Activated CD4-positive, alpha-beta T cell treated with anti-CD3 and anti-CD28 coated beads, Interleukin-2, Interleukin-6, amounts not matched to agents 100 ng/mL and 50 ng/mL, durations not matched to agents 16 hours and 8 hours (primary cell): ENCODE measurements around the gene MMD.
"Not testable (repeated sequence)": the region's sequence is repeated elsewhere in the genome, so short reads cannot be mapped to it uniquely, and the experiment has no call there.

Experiments
- DNase-seq: peaks from one replicate; pipeline ENCODE4 v3.0.0-alpha.2; 2020

MMD gene

DNA sequence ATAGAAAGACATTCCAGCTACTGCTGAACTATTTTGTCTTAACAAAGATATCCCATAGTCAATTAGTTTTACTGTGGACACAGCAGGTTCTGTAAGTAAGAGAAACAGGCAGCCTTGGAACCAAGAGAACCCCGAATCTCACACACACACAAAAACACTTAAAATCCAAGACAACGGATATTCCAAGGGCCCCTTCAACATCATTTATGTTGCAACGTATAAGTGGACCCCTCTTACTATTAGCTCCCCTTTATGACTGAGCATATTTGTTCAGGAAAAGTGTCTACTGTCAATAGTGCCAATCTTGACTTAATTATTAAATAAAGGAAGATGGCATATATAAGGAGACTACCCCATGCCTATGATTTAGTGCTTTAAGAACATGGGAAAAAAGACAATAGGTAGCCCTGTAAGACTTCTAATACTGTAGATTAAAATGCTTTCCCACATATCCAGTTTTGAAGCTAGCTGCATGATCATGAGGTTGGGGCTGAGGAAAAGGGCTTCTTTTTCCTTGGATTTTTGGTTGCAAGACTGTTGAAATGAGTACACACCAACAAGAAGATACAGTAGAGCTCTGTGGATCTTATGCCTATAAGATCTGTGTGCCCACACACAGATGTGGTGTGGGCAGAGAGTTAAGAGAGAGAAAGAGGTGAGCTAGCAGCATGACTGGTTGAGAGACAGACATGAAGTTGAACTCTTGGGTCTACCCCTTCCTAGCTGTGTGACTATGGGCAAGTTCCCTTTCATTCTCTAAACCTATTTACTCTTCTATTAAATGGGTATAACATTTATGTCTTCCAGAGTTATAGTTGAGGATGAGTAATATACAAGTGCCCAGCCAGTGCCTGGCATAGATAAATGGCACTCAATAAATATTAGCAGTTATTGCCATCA lies 3.0 kb downstream of the MMD start:
- DNase-seq, result no peak

DNA sequence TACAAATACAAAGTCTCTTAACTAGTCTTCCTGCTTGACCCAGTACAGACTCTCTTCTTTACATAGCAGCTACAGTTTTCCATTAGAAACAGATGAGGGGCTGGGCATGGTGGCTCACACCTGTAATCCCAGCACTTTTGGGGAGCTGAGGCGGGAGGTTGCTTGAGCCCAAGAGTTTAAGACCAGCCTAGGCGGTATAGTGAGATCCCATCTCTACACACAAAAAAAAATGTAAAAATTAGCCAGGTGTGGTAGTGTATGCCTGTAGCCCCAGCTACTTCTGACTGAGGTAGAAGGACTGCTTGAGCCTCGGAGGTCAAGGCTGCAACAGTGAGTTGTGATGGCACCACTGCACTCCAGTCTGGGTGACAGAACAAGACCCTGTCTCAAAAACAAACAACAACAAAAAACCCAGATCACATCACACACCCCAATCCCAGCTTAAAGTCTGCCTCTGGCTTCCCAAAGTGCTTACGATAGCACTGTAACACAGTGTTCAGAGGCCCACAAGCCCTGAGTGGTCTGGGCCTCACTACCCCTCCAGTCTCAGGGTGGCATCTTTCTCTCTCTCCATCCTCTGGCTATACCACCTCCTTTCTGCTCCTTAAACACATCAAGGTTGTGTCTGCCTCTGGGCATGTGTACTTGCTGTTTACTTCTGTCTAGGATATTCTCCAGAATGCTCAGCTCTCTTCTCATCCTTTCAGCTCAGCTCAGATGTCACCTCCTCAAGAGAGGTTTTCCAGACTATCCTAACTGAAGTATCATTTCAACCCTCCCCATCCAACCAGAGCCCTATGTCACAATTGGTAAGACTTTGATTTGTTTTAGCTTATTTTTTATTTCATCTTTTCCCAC lies 4.0 kb downstream of the MMD start:
- DNase-seq, result no peak

DNA sequence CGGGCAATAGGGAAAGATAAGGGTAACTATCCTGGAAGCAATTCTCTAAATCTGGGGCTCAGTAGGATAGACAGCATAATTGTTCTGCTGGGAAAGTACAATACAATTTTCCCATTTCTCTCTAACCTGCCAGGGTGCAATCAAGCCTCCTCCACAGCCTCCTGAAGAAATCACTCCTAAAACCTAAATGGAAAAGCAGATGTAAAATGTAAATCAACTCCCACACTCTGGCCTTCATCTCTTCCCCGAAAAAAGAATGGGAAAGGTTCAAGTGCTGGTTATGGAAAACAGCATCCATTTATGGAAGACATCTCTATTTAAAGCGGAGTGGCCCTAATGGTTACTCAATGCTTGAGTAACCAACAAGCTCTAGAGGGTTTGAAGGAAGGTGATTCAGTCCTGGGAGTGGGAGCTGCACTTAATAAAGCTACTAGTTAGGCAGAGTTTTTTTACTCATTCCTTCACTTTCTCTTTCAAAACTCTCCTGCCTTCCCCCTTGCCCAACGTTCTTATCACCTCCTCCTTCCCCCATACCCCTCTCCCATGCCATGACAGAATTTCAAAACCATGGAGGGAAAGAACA lies 5.1 kb downstream of the MMD start:
- DNase-seq, result peak; percentile 27

DNA sequence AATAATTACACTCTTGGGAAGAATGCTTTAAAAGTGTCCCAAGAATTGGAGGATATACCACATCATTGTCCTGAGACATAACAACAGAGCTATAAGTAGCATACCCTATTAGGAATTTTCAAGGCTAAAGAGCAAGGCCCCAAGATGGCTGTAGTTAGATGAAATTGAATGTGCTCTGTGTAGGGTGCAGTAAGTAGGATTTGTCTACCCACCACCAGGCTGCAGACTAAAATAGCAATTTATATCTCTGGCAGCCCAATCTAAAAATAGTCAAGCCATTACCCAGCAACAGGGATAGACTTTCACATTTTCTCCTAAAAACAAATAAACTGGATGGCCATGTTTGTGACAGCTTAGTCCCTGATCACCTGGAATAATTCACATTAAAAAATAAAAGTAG lies 5.6 kb downstream of the MMD start:
- no peak for DNase-seq

DNA sequence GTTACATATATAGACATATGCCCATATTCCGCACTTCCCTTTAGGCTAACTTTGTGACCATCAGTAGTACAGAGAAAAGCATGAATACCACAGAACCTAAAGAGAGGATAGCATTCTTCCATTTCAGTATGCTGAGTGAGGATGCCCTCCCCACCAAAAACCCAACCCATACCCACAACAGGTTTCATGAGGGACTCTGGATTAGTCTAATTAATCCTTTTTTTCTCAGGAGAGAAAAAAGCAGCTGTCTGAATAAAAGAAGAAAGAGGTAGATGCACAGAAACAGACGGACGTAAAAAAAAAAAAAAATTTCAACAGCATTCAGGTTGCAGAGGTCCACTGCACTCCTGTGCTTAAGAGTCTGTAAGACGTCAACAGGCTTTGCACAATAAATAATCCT lies 6.7 kb downstream of the MMD start:
- DNase-seq, result no peak

DNA sequence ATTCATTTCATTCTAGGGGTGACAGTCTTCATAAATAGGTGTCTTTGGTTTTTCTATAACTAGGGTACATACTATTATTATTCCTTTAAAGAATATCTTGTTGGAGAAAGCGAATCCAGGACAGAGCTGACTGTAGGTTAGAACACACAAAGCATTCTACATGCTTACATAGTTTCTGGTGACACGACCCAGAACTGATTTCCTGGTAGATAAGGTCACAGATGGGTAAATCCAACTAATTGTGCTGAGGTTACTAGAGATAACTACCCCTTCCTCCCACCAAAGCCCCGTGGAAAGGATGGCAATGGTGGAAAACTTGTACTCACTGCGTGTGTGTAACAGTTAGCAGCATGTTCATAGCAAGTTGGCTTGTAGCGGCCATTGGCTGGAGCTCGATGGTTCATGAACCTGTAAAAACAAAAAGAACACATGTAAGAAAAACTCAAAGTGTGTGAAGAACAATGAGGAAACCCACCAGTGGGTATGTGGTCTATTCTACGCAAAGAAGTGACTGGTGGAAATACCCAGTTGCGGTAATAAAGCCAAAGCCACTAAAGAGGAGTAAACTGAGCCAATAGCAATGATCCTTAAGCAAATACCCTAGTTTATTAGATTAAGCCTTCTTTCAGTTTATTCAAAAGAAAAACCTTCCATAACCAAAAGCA lies 7.7 kb downstream of the MMD start:
- DNase-seq, result no peak

DNA sequence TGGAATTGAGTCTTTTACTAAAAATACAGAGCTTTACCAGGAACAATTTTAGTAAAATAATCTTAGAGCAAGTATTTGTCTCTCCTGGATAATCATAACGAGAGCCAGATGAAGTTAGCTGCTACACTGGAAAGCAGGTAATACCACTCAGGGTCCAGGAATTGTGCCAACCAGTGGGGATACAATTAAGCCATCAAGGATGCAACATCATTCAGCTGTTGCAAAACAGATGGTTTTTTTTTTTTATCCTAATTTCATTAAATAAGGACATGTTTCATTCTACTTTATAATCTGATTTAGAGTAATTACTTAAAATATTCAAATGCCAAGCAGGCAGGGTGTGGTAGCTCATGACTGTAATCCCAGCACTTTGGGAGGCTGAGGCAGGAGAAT lies 10.2 kb downstream of the MMD start:
- no peak for DNase-seq

DNA sequence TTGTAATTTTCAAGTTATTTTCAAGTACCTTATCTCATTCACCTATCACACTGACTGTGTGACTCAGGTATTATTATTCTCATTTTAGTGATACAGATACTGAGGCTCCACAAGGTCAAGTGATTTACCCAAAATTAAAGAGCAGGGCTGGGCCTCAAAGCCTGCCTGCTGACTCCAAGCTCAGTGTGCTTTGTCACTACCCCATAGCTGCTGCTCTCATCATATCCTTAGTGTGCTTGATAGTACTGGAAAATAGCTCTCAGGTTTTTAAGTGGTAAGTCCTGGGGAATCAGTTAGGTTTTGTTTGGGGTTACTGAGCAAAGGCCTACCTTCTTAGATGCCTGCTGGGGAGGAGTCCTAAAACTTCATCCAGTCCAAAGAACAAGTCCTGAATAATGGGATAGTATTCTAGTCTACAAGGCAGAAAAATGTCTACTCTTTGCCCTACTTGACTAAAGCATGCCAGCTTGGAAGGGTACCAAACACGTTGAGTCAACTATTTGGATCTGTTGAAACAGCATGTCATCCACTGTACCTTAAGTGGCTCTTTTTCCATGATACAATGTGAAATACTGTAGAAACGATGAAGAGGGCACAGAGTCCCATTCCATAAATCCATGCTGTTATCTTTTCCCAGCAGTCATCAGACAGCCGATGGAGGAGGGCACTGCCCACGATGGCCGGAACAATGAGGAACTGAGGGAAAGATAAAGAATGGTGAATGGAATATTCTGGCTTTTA lies 10.7 kb downstream of the MMD start:
- DNase-seq, result no peak

DNA sequence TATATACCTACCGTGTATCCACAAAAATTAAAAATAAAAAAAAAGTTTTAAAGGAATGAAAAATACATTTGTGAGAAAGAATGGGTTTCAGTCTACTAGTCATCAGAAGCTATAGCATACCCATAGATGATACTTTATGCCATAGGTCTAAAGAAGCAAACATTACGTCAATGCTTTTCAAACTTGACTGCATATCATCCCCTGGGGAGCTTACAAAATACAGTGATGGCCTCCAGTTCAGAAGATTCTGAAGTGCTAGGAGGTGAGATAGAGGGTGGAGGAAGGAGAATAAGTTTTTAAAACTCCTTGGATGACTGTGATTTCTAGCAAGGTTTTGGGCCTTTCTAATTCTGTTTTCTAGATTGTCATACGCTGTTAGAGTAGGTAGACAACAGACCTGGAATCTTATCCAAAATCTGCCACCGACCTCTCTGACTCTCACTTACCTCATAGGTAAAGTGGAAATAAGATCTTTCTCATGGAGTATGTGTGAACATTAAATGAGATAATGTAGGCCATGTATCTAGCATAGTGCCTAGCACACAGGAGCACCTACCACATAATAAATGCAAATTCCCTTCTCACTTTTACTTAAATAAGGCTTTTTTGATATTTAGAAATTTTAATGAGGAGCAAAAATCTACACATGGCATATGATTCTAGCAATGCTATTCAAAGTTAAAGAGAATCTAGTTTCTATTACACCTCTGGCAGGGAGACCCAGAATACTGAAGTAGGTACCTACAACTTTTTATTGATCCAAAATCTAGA lies 12.4 kb downstream of the MMD start:
- no peak for DNase-seq

DNA sequence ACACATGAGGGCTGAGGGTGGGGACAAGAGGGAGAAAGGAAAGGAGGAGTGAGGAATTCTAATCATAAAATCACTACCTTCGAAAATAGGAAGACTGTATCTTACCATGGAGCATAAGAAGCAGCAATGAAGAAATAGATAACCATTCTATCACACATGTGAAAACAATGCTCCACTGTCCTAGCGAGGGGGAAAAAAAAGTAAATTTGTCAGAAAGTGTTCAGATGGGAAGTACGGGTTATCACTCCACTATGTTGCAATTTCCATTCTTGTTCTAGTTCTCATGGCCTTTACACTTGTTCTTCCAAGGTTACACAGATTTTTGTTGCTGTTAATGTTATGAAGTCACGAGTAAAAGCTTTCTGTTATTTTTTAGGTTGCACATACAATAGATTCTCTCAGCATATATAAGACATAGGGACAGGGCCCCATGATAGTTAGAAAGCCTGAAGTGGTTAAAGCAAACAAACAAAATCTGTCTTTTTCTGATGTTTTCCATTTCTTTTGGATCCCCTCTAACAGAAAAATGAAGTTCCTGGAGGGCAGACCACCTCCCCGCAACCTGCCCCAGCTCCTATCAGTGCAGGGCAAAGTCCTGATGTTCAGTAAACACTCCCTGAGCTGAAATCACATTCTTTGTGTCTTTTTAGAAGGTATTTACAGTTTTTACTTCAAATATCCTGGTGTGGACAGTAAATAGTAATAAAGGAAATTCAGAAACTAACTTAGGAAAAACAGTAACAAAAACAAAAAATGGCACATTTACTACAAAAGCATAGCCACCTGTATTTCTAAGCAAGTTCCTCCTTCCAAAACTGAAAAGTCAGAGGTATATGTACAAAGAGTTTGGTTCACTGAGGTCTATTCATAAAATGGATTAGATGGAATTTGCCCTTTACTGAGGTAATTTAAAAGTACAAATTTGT lies 13.7 kb downstream of the MMD start:
- no peak for DNase-seq

DNA sequence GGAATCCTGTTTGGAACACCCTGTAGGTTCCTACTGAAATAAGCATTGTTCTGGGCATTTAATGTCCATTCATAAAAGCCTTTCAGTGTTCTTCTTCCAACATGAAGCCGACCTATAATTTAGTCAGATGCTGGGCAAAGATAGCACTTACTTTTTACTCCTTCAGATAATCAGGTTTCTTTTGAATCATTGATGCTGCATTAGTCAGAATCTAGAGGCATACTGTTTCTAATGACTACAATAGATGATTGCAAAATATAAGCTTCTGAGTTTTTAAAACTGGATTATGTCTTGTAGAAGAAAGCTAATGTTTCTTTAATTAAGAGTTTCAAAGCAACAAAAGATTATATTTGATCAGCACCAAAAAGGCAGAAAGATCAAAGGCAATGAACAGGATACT lies 16.0 kb downstream of the MMD start:
- DNase-seq, result no peak

DNA sequence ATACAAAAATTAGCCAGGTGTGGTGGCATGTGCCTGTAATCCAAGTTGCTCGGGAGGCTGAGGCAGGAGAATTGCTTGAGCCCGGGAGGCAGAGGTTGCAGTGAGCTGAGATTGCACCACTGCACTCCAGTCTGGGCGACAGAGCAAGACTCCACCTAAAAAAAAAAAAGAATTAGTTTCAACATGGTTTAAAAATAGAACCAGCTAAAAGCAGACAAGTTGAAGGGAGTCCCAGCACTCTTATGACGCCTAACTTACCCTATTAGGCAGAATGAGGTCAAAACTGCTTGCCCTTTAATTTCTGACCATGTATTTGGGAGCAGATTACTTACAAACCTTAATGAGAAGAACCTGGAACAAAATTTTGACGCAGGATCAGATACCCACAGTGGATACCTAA lies 17.4 kb downstream of the MMD start:
- DNase-seq, result not testable (repeated sequence)

DNA sequence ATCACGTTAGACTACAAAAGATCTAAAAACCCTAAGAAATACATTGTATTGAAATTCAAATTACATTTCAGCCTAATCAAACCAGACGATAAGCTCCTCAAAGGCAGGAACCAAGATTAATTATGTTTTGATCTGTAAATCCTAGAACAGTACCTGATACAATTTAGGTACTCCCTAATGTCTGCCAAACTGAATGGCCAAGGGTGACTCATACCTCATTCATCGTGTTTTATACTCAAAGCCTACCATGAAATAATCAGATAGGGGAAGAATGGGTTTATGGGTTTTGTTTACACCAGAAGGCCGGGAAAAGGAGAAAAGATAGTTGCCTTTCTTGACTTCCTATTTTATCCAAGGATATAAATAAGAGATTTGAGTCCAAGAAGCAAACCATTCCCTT lies 19.3 kb downstream of the MMD start:
- DNase-seq, result no peak

DNA sequence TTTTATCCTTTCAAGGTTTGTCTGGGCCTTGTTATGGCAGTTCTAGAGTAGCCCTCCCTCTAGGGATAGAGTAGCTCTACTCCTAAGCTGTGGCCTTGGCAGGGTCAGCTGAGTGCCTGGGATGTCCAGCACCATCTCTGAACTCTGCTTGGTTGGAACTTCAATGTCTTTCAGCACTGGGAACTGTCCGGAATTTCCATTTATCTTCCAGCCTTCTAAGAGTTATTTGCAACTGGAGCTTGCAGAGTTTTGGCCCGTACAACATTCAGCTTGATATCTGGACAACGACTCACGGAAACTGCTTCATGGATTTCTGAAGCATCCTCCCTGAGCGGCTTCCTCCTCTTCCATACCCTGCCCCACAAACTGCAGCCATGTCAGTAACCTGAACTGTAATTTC lies 22.9 kb downstream of the MMD start:
- no peak for DNase-seq

DNA sequence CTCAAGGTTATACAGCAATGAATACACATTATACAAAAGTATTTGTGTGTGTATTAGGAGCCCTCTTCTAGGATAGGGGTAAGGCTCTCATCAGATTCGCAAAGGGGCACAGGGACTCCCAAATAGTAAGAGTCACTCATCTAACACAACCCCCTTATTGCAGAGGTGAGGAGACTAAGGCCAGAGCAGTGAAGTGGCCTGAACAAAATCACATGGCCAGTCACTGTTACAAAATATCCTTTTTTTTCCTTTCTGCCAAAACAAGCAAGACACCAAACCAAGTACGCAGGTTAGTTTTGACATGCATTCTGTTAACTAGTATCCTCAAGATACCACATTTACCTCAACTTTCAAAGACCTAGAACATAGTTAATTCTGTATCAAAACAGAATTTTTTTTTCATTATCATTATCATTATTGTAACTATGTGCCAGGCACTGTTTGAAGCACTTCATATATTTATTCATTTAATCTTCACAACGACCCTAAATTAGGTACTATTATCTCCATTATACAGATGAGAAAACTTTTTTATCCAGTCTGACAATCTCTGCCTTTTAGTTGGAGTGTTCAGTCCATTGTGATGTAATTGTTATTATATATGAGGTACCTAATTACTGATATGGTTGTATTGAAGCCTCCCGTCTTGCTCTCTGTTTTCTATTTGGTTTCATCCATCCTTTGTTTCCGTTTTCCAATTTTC lies 25.7 kb downstream of the MMD start:
- DNase-seq, result no peak

DNA sequence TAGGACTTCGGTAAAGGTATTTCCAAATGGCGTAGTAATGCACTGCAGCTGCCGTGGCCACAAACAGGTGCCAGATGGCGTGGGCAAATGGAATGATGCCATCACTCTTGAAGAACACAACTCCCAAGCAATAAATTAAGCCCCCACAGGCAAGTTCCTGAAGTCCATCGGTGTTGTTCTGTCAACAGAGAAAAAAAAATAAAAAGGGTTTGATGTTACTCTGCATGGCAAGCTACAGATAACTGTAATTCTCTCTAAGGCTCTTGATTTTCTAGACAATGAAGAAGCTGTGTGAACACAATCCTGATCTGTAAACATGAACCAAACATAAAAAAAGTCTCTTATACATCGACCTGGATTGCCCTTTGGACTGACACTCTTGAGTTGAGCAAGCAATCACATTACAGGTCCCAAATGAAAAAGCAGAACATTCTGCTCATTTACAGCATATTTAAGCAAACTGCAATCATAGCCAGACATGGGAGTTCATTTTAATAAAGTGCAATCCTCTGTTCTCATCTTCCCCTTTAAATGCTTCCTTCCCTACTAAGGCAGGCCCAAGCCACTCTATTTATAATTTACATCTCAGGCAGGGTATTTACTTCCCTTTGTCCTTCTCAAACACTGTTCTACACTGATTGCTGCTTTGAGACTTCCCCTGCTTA lies 27.1 kb downstream of the MMD start:
- no peak for DNase-seq

DNA sequence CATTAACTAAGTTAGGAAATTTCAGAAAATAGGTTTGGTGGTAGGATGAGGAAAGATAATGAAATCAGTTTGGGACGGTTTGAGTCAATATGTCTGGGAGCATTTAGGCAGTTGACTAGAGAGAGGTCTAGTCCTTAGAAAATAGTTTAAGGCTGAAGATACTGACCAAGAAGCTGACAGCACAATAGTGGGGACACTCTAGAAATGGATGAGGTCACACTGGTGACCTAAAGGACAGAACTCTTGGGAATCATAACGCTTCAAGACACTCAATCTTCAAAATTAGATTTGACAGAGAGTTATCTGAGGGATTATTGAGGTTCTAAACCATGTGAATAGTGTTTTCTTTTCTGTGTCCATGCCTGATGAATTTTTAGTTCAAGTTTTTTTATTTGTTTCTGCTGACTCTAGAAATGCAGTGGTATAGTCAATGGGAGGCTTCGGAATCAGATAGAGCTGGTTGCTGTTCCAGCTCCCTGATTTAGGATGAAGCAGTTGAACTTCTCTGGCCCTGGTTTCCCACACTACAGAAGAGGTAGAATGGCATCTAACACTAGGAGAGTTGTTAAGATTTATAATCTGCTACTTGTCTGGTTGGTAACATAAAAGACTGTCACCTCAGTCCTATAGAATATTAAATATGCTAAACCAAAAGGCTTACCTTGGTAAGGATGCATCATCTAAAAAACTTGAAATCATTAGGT lies 29.7 kb downstream of the MMD start:
- DNase-seq, result no peak

DNA sequence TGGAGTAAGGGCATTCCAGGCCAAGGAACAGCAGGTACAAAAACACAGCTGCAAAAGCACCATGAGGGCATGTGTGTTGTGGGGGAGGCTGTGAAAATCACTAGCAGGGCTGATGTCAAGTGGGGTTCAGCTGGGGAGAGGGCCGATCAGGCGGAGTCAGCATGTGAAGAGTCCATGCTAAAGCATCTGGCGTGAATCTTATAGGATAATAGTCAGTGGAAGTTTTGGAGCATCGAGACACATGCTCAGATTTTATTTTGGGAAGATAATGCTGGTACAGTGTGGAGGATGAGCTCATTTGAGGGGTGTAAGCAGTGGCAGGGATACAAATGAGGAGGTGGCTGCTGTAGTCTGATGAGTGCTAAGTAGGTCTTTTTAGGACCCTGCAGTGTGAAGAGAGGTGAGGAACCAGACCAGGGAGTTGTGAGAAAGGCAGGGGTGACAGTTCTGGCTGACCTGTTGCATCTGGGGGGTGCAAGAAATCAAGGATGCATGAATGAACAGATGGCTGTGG lies 30.3 kb downstream of the MMD start:
- DNase-seq, result no peak
